PC-3 (cell line): Measurements from ENCODE around the gene CRYGS. TPM values are rescaled to one million over a fixed set of nuclear protein-coding genes. Genes with fewer than 3 reads are reported as not detected.
"Not testable (repeated sequence)": the region's sequence is repeated elsewhere in the genome, so short reads cannot be mapped to it uniquely, and the experiment has no call there.

Experiments used
- ATAC-seq: fragments of 200-7000 bp; cut with Tn5 transposase; 2 replicates; pipeline ENCODE4 v1.9.1; 2020; ENCODE audit warnings: mild to moderate bottlenecking, moderate library complexity
- BruUV-seq: library from RNA; stranded (reverse); fragments of 400-500 nt; replicated peaks from 2 replicates; lab custom pipeline; 2021; lab: Mats Ljungman, UMichigan
- CTCF ChIA-PET: fragments of 300-600 bp; sonication (Branson Sonifier 250); formaldehyde crosslinking; loops from one replicate; lab custom pipeline; 2022; ENCODE audit warnings: antibody characterized with exemption; lab: Charles Lee
- POLR2A ChIA-PET: fragments of 300-600 bp; sonication (Branson Sonifier 250); formaldehyde crosslinking; loops from one replicate; lab custom pipeline; 2022; ENCODE audit warnings: antibody characterized with exemption; ENCODE audit not compliant: unreplicated experiment; lab: Charles Lee
- DNase-seq: peaks from one replicate; pipeline ENCODE4 v3.0.0-alpha.2; 2015
- H2AFZ ChIP-seq: fragments of 300-600 bp; sonication (generic); 2 replicates; pipeline ENCODE4 v1.6.0; 2016; ENCODE audit warnings: antibody characterized with exemption, low read length
- H3F3A ChIP-seq: fragments of 300-600 bp; sonication (generic); one replicate; pipeline ENCODE4 v1.6.0; 2017; ENCODE audit warnings: antibody characterized with exemption, low read length, control low read depth, mild to moderate bottlenecking; ENCODE audit not compliant: unreplicated experiment
- H3K27ac ChIP-seq: fragments of 300-600 bp; sonication (generic); 2 replicates; pipeline ENCODE4 v1.5.1; 2016; ENCODE audit warnings: mild to moderate bottlenecking, low read length
- H3K27me3 ChIP-seq: fragments of 300-600 bp; sonication (generic); 2 replicates; pipeline ENCODE4 v1.6.1; 2016; ENCODE audit warnings: low read length, mixed read lengths
- H3K36me3 ChIP-seq: fragments of 300-600 bp; sonication (generic); 2 replicates; pipeline ENCODE4 v1.6.1; 2016; ENCODE audit warnings: low read depth, mixed run types, low read length, mixed read lengths
- H3K4me1 ChIP-seq: fragments of 300-600 bp; sonication (generic); 2 replicates; pipeline ENCODE4 v1.5.1; 2016; ENCODE audit warnings: low read length; ENCODE audit not compliant: insufficient read depth
- H3K4me2 ChIP-seq: fragments of 300-600 bp; sonication (generic); 2 replicates; pipeline ENCODE4 v1.6.0; 2016; ENCODE audit warnings: low read length
- H3K4me3 ChIP-seq: fragments of 300-600 bp; sonication (generic); 2 replicates; pipeline ENCODE4 v1.5.1; 2016; ENCODE audit warnings: mild to moderate bottlenecking, low read length, mixed read lengths
- H3K79me2 ChIP-seq: fragments of 300-600 bp; sonication (generic); 2 replicates; pipeline ENCODE4 v1.6.1; 2017; ENCODE audit warnings: low read length, mixed read lengths
- H3K9ac ChIP-seq: fragments of 300-600 bp; sonication (generic); 2 replicates; pipeline ENCODE4 v1.6.0; 2016; ENCODE audit warnings: mild to moderate bottlenecking, low read length
- H3K9me2 ChIP-seq: fragments of 300-600 bp; sonication (generic); replicated peaks from 2 replicates; pipeline ENCODE4 v1.6.1; 2016; ENCODE audit warnings: mixed run types, low read length, mixed read lengths
- H3K9me3 ChIP-seq: fragments of 300-600 bp; sonication (generic); 2 replicates; pipeline ENCODE4 v1.6.1; 2016; ENCODE audit warnings: low read length, mixed read lengths
- H4K20me1 ChIP-seq: fragments of 300-600 bp; sonication (generic); 2 replicates; pipeline ENCODE4 v1.6.1; 2016; ENCODE audit warnings: low read length, mixed read lengths
- EZH2 ChIP-seq: fragments of 300-600 bp; sonication (generic); IDR thresholded peaks from one replicate; pipeline ENCODE4 v1.6.1; 2017; ENCODE audit warnings: antibody characterized with exemption, mild to moderate bottlenecking, low read length; ENCODE audit not compliant: unreplicated experiment
- EZH2phosphoT487 ChIP-seq: fragments of 300-600 bp; sonication (generic); IDR thresholded peaks from 2 replicates; pipeline ENCODE4 v1.6.1; 2018; ENCODE audit warnings: mild to moderate bottlenecking, antibody characterized with exemption, low read length, borderline replicate concordance
- intact Hi-C: fragments of 100-400 bp; cut with micrococcal nuclease; formaldehyde crosslinking; loops from 2 replicates; pipeline ENCODE4 v1.9.0; 2023
- total RNA-seq: library from RNA; depleted of rRNA; stranded (reverse); fragments of >200 nt; gene quantifications from 2 replicates; pipeline ENCODE4 v1.2.3, GENCODE V29; 2014
- TF ChIP-seq, protein P1 (sequence below): fragments of 300-600 bp; sonication (generic); conservative IDR thresholded peaks from 2 replicates; pipeline ENCODE4 v1.5.1; 2017; ENCODE audit warnings: antibody characterized with exemption, low read depth, mild to moderate bottlenecking, low read length

CRYGS gene
- total RNA-seq, 1 experiment from 2014 or later = 3.4 TPM

DNA sequence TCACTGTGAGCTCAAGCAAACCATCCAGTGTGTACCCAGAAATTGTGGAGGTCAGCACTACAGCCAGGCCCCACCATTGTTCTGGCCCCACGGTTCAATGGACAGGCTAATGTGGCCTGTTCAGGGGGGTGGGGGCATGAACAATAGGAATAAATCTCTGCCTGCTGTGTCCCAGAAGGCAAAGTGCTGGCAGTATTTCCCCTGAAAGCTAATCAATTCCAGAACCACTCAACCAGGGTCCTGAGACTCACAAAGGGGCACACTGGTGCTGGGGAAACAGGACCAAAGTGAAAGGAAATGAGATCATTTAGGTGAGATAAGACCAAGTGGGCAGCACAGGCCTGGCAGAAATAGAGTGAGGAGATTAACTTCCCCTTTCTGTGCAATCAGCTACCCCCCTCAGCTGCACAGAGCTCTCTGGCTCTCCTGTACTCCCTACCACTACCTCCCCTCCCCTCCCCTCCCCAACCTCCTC is 11.5 kb downstream of the CRYGS start:
- no peaks in the 10 kb centered on the region for H3K9me3 ChIP-seq
- no peaks in the 10 kb centered on the region for H3K27me3 ChIP-seq
- TF ChIP-seq, protein P1, sequence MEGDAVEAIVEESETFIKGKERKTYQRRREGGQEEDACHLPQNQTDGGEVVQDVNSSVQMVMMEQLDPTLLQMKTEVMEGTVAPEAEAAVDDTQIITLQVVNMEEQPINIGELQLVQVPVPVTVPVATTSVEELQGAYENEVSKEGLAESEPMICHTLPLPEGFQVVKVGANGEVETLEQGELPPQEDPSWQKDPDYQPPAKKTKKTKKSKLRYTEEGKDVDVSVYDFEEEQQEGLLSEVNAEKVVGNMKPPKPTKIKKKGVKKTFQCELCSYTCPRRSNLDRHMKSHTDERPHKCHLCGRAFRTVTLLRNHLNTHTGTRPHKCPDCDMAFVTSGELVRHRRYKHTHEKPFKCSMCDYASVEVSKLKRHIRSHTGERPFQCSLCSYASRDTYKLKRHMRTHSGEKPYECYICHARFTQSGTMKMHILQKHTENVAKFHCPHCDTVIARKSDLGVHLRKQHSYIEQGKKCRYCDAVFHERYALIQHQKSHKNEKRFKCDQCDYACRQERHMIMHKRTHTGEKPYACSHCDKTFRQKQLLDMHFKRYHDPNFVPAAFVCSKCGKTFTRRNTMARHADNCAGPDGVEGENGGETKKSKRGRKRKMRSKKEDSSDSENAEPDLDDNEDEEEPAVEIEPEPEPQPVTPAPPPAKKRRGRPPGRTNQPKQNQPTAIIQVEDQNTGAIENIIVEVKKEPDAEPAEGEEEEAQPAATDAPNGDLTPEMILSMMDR = no peak
- TF ChIP-seq EZH2 = no peak
- TF ChIP-seq EZH2phosphoT487 = no peak
- CTCF ChIA-PET = no interaction called here
- no peak overlapping the region for H2AFZ ChIP-seq
- H3F3A ChIP-seq = no peaks in the 10 kb centered on the region
- POLR2A ChIA-PET = no interaction called here
- no peak overlapping the region for H3K4me3 ChIP-seq
- no peaks in the 10 kb centered on the region for H3K9me2 ChIP-seq
- no peaks in the 10 kb centered on the region for H3K79me2 ChIP-seq
- no peaks in the 10 kb centered on the region for H3K36me3 ChIP-seq
- no TSS peak for BruUV-seq
- no peaks in the 10 kb centered on the region for H3K4me1 ChIP-seq
- DNase-seq = no peak
- no peak overlapping the region for H3K27ac ChIP-seq
- no peak for ATAC-seq
- no peaks in the 10 kb centered on the region for H4K20me1 ChIP-seq
- intact Hi-C loops = no loop called here
- H3K9ac ChIP-seq = no peak overlapping the region
- H3K4me2 ChIP-seq = no peak overlapping the region

DNA sequence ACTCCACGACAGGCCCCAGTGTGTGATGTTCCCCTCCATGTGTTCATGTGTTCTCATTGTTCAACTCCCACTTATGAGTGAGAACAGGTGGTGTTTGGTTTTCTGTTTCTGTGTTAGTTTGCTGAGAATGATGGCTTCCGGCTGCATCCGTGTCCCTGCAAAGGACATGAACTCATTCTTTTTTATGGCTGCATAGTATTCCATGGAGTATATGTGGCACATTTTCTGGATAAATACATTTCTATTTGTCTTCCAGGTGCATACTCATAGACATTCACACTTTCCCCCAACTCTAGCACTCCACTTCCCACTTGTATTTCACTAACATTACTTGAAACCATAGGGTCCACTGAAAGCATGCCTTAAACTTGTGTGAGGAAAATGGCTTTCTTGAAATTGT is 12.5 kb downstream of the CRYGS start:
- not testable (repeated sequence) for ATAC-seq

DNA sequence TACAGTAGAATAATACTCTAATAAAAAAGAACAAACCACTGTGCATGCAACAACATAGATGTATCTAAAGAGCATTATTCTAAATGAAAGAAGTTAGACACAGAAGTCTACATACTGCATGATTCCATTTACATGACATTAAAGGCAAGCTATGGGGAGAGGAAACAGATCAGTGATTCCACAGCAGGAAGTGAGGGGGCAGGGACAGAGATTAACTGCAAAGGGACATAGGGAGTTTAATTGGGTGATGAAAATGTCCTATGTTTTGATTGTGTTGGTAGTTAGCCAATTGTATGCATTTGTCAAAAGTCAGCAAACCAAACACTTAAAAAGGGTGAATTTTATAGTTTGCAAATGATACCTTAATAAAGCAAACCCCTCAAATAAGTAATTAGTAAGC is 13.8 kb downstream of the CRYGS start:
- Histone ChIP-seq H3K9me2 (no peaks in the 10 kb centered on the region), H3K27me3 (no peaks in the 10 kb centered on the region; the same call in 1 of the 2 replicates), H3K36me3 (no peaks in the 10 kb centered on the region), H3F3A (no peaks in the 10 kb centered on the region), H3K4me2 (no peak overlapping the region), H4K20me1 (no peaks in the 10 kb centered on the region), H3K4me3 (no peak overlapping the region), H2AFZ (no peak overlapping the region), H3K9me3 (no peaks in the 10 kb centered on the region), H3K27ac (no peak overlapping the region), H3K9ac (no peak overlapping the region), H3K4me1 (no peaks in the 10 kb centered on the region), H3K79me2 (no peaks in the 10 kb centered on the region)
- ChIA-PET CTCF (no interaction called here), POLR2A (no interaction called here)
- intact Hi-C loops = no loop called here
- no peak for DNase-seq
- no TSS peak for BruUV-seq
- TF ChIP-seq EZH2phosphoT487 (no peak), EZH2 (no peak)
- TF ChIP-seq, protein P1 = no peak
- ATAC-seq = no peak

More for the DNA sequence above, 12.5 kb downstream of the CRYGS start:
- H2AFZ ChIP-seq, BruUV-seq, CTCF ChIA-PET, H3K9me2 ChIP-seq, H3K79me2 ChIP-seq, H3K4me1 ChIP-seq, H3K9me3 ChIP-seq, POLR2A ChIA-PET, H3K27ac ChIP-seq, H3K4me3 ChIP-seq, intact Hi-C loops, H3K4me2 ChIP-seq, H3K36me3 ChIP-seq, H3K27me3 ChIP-seq, H4K20me1 ChIP-seq, H3K9ac ChIP-seq, H3F3A ChIP-seq, DNase-seq: not testable (repeated sequence)
